GM18505 (cell line): ENCODE measurements around the gene NPHP1.
"Not testable (repeated sequence)": the region's sequence is repeated elsewhere in the genome, so short reads cannot be mapped to it uniquely, and the experiment has no call there.

ENCODE experiments used
- ATAC-seq: cut with Tn5 transposase; IDR thresholded peaks from one replicate; pipeline ENCODE4 v1.9.1; 2021; ENCODE audit not compliant: unreplicated experiment
- POLR2A ChIP-seq: IDR thresholded peaks from 4 replicates; pipeline ENCODE4 v1.6.1; 2011; ENCODE audit warnings: borderline replicate concordance; ENCODE audit not compliant: insufficient read depth, insufficient read length; ENCODE audit errors: extremely low read depth

Gene NPHP1

GRCh38 chr2:110107092-110108079 lies 97.4 kb downstream of the NPHP1 start:
- ATAC-seq: no peak
- no peak for TF ChIP-seq POLR2A

- TF ChIP-seq POLR2A: no peak
- ATAC-seq: no peak
Measured at GRCh38 chr2:110106642-110107041, 98.2 kb downstream of the NPHP1 start.

GRCh38 chr2:110105608-110106467 lies 99.0 kb downstream of the NPHP1 start:
- TF ChIP-seq POLR2A: no peak
- no peak for ATAC-seq

- no peak for ATAC-seq
- no peak for TF ChIP-seq POLR2A
Measured at GRCh38 chr2:110105183-110105582, 99.6 kb downstream of the NPHP1 start.

DNA sequence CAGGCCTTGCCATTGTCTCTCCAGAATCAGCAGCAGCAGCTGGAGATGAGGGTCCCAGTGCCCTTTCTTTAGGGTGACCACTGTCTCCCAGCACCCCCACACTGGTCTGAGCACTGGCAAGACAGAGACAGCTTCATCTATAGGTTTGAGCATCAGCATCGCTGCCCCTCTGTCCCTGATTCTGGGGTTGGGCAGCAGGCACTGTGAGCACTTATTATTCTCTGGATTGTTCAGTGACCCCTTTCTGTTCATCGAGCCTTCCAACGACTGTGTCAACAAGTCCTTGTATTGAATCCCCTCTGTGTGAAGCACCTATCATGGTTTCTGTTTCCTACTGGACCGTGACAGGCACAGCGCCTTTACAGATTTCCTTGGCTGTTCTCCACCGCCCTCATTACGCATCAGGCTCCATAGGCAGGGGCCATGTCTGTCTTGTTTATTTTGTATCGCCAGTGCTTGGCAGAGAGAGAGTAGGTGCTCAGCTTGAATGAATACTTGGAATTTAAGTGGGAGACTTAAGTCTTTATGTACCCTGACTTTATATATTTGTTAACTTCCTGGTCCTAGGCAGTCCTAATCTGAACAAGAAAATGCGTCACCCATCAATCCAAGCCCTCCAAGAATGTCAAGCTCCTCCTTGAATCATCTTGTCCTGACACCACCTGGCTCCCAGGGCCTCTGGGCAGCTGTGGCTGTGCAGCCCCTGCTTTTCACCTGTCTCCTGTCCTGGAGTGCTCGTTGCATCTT lies 100.6 kb downstream of the NPHP1 start:
- no peak for ATAC-seq
- TF ChIP-seq POLR2A: no peak

GRCh38 chr2:110103061-110103961 lies 101.5 kb downstream of the NPHP1 start:
- no peak for TF ChIP-seq POLR2A
- no peak for ATAC-seq

- no peak for ATAC-seq
- no peak for TF ChIP-seq POLR2A
Measured at GRCh38 chr2:110101901-110102803, 102.7 kb downstream of the NPHP1 start.

- no peak for TF ChIP-seq POLR2A
- ATAC-seq: no peak
Measured at GRCh38 chr2:110101280-110101844, 103.5 kb downstream of the NPHP1 start.

DNA sequence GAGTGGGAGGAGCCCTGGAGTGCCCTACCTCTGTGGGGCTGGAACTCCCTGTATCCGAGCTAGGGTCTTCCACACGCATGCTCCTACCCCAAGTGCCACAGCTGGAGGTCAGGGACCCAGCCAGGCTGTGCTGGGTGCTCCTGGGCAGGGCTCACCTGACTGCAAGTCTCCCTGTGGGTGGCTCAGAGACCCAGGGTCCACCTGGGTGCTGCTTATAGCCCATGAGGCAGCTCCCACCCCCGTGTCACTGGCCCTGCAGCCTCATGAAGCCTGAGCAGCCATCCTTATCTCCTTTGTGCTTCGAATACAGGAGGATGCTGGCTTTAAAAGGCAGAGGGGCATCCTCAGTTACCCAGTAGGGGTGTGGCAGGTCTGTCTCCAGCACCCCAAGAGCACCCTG lies 103.9 kb downstream of the NPHP1 start:
- not testable (repeated sequence) for ATAC-seq

DNA sequence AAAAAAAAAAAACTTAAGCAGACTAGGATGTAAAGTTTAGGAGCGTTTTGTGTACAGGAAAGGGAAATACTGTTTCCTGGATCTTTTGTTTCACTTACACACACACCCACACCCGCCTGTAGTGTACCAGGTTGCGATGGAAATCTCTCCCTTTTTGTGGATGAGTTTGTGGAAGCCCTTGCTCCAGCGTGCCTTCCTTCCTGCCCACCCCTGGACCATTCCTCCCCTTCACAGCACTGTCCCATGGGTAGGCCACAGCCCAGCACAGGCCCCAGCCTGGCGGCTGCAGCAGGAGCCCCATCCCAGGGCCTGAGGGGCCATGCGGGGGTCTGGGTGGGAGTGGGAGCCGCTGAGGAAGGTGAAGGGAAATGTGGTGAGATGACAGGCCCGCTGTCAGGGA lies 104.3 kb downstream of the NPHP1 start:
- no peak for TF ChIP-seq POLR2A
- no peak for ATAC-seq
